PC-3 (cell line): ENCODE measurements around the gene NAV2. TPM values are rescaled to one million over a fixed set of nuclear protein-coding genes. Genes with fewer than 3 reads are reported as not detected.

Experiments
- ATAC-seq: fragments of 200-7000 bp; cut with Tn5 transposase; 2 replicates; pipeline ENCODE4 v1.9.1; 2020; ENCODE audit warnings: mild to moderate bottlenecking, moderate library complexity
- BruUV-seq: library from RNA; stranded (reverse); fragments of 400-500 nt; replicated peaks from 2 replicates; lab custom pipeline; 2021; lab: Mats Ljungman, UMichigan
- CTCF ChIA-PET: fragments of 300-600 bp; sonication (Branson Sonifier 250); formaldehyde crosslinking; loops from one replicate; lab custom pipeline; 2022; ENCODE audit warnings: antibody characterized with exemption; lab: Charles Lee
- POLR2A ChIA-PET: fragments of 300-600 bp; sonication (Branson Sonifier 250); formaldehyde crosslinking; loops from one replicate; lab custom pipeline; 2022; ENCODE audit warnings: antibody characterized with exemption; ENCODE audit not compliant: unreplicated experiment; lab: Charles Lee
- DNase-seq: peaks from one replicate; pipeline ENCODE4 v3.0.0-alpha.2; 2015
- H2AFZ ChIP-seq: fragments of 300-600 bp; sonication (generic); 2 replicates; pipeline ENCODE4 v1.6.0; 2016; ENCODE audit warnings: antibody characterized with exemption, low read length
- H3F3A ChIP-seq: fragments of 300-600 bp; sonication (generic); one replicate; pipeline ENCODE4 v1.6.0; 2017; ENCODE audit warnings: antibody characterized with exemption, low read length, control low read depth, mild to moderate bottlenecking; ENCODE audit not compliant: unreplicated experiment
- H3K27ac ChIP-seq: fragments of 300-600 bp; sonication (generic); 2 replicates; pipeline ENCODE4 v1.5.1; 2016; ENCODE audit warnings: mild to moderate bottlenecking, low read length
- H3K27me3 ChIP-seq: fragments of 300-600 bp; sonication (generic); 2 replicates; pipeline ENCODE4 v1.6.1; 2016; ENCODE audit warnings: low read length, mixed read lengths
- H3K36me3 ChIP-seq: fragments of 300-600 bp; sonication (generic); 2 replicates; pipeline ENCODE4 v1.6.1; 2016; ENCODE audit warnings: low read depth, mixed run types, low read length, mixed read lengths
- H3K4me1 ChIP-seq: fragments of 300-600 bp; sonication (generic); 2 replicates; pipeline ENCODE4 v1.5.1; 2016; ENCODE audit warnings: low read length; ENCODE audit not compliant: insufficient read depth
- H3K4me2 ChIP-seq: fragments of 300-600 bp; sonication (generic); 2 replicates; pipeline ENCODE4 v1.6.0; 2016; ENCODE audit warnings: low read length
- H3K4me3 ChIP-seq: fragments of 300-600 bp; sonication (generic); 2 replicates; pipeline ENCODE4 v1.5.1; 2016; ENCODE audit warnings: mild to moderate bottlenecking, low read length, mixed read lengths
- H3K79me2 ChIP-seq: fragments of 300-600 bp; sonication (generic); 2 replicates; pipeline ENCODE4 v1.6.1; 2017; ENCODE audit warnings: low read length, mixed read lengths
- H3K9ac ChIP-seq: fragments of 300-600 bp; sonication (generic); 2 replicates; pipeline ENCODE4 v1.6.0; 2016; ENCODE audit warnings: mild to moderate bottlenecking, low read length
- H3K9me2 ChIP-seq: fragments of 300-600 bp; sonication (generic); replicated peaks from 2 replicates; pipeline ENCODE4 v1.6.1; 2016; ENCODE audit warnings: mixed run types, low read length, mixed read lengths
- H3K9me3 ChIP-seq: fragments of 300-600 bp; sonication (generic); 2 replicates; pipeline ENCODE4 v1.6.1; 2016; ENCODE audit warnings: low read length, mixed read lengths
- H4K20me1 ChIP-seq: fragments of 300-600 bp; sonication (generic); 2 replicates; pipeline ENCODE4 v1.6.1; 2016; ENCODE audit warnings: low read length, mixed read lengths
- CTCF ChIP-seq: fragments of 300-600 bp; sonication (generic); conservative IDR thresholded peaks from 2 replicates; pipeline ENCODE4 v1.5.1; 2017; ENCODE audit warnings: antibody characterized with exemption, low read depth, mild to moderate bottlenecking, low read length
- EZH2 ChIP-seq: fragments of 300-600 bp; sonication (generic); IDR thresholded peaks from one replicate; pipeline ENCODE4 v1.6.1; 2017; ENCODE audit warnings: antibody characterized with exemption, mild to moderate bottlenecking, low read length; ENCODE audit not compliant: unreplicated experiment
- EZH2phosphoT487 ChIP-seq: fragments of 300-600 bp; sonication (generic); IDR thresholded peaks from 2 replicates; pipeline ENCODE4 v1.6.1; 2018; ENCODE audit warnings: mild to moderate bottlenecking, antibody characterized with exemption, low read length, borderline replicate concordance
- intact Hi-C: fragments of 100-400 bp; cut with micrococcal nuclease; formaldehyde crosslinking; loops from 2 replicates; pipeline ENCODE4 v1.9.0; 2023
- total RNA-seq: library from RNA; depleted of rRNA; stranded (reverse); fragments of >200 nt; gene quantifications from 2 replicates; pipeline ENCODE4 v1.2.3, GENCODE V29; 2014

Gene NAV2
- total RNA-seq, 1 experiment from 2014 or later = 10.4 TPM

GRCh38 chr11:19913893-19914249, 201.2 kb downstream of the NAV2 start:
- no peak overlapping the region for H2AFZ ChIP-seq
- ChIA-PET CTCF (no interaction called here), POLR2A (no interaction called here)
- intact Hi-C loops = no loop called here
- peaks cover 13% of the 10 kb centered on the region for H3K4me1 ChIP-seq
- no peak overlapping the region for H3K4me2 ChIP-seq
- H3K9me3 ChIP-seq = no peaks in the 10 kb centered on the region
- BruUV-seq = no TSS peak
- H3F3A ChIP-seq = peaks cover 7% of the 10 kb centered on the region
- TF ChIP-seq EZH2 (no peak), CTCF (no peak), EZH2phosphoT487 (no peak)
- ATAC-seq = no peak
- H3K27ac ChIP-seq = no peak overlapping the region
- no peaks in the 10 kb centered on the region for H4K20me1 ChIP-seq
- H3K79me2 ChIP-seq = no peaks in the 10 kb centered on the region
- H3K9ac ChIP-seq = no peak overlapping the region
- no peaks in the 10 kb centered on the region for H3K36me3 ChIP-seq
- H3K27me3 ChIP-seq = no peaks in the 10 kb centered on the region
- H3K4me3 ChIP-seq = no peak overlapping the region
- DNase-seq = no peak
- H3K9me2 ChIP-seq = no peaks in the 10 kb centered on the region

- ChIA-PET POLR2A (no interaction called here), CTCF (no interaction called here)
- Histone ChIP-seq H4K20me1 (no peaks in the 10 kb centered on the region), H3K4me1 (peaks cover 30% of the 10 kb centered on the region), H3K79me2 (no peaks in the 10 kb centered on the region), H3K4me2 (no peak overlapping the region), H3K9me2 (no peaks in the 10 kb centered on the region), H3K36me3 (no peaks in the 10 kb centered on the region), H3K9ac (no peak overlapping the region), H3K9me3 (no peaks in the 10 kb centered on the region), H2AFZ (no peak overlapping the region), H3K27me3 (no peaks in the 10 kb centered on the region), H3F3A (peaks cover 7% of the 10 kb centered on the region), H3K27ac (no peak overlapping the region), H3K4me3 (no peak overlapping the region)
- DNase-seq = no peak
- intact Hi-C loops = no loop called here
- no peak for ATAC-seq
- no peak for TF ChIP-seq EZH2
- TF ChIP-seq CTCF = no peak
- TF ChIP-seq EZH2phosphoT487 = no peak
- no TSS peak for BruUV-seq
These were observed 203.2 kb downstream of the NAV2 start for GRCh38 chr11:19915808-19916207.

GRCh38 chr11:19917069-19917468, 204.4 kb downstream of the NAV2 start:
- Histone ChIP-seq H3K4me3 (no peak overlapping the region), H3K9me2 (no peaks in the 10 kb centered on the region), H3K27me3 (no peaks in the 10 kb centered on the region), H3K36me3 (no peaks in the 10 kb centered on the region), H2AFZ (no peak overlapping the region), H3K4me2 (no peak overlapping the region), H4K20me1 (no peaks in the 10 kb centered on the region), H3K9me3 (no peaks in the 10 kb centered on the region), H3K79me2 (no peaks in the 10 kb centered on the region), H3K4me1 (peaks cover 33% of the 10 kb centered on the region), H3K9ac (no peak overlapping the region), H3F3A (peaks cover 7% of the 10 kb centered on the region), H3K27ac (no peak overlapping the region)
- ChIA-PET POLR2A (no interaction called here), CTCF (no interaction called here)
- BruUV-seq = no TSS peak
- TF ChIP-seq CTCF = no peak
- no peak for TF ChIP-seq EZH2phosphoT487
- TF ChIP-seq EZH2 = no peak
- ATAC-seq (no peak), DNase-seq (no peak)
- intact Hi-C loops = no loop called here
